ENCODE data around the gene FOXJ1.

The FOXJ1 gene

GRCh38 chr17:76152591-76152990 is 11.5 kb upstream of the FOXJ1 start:
- H3K36me3 ChIP-seq (ENCODE audit: low read length) = no peaks in the 10 kb centered on the region

GRCh38 chr17:76151896-76152454 is 10.9 kb upstream of the FOXJ1 start:
- Histone ChIP-seq H3K27ac (ENCODE audit: low read depth, low read length) (no peak overlapping the region), H3K27me3 (ENCODE audit: low read length) (no peaks in the 10 kb centered on the region), H2AFZ (ENCODE audit: low read depth, low read length, severe bottlenecking) (no peak overlapping the region), H3K4me3 (ENCODE audit: insufficient read depth, low read length, poor library complexity, severe bottlenecking) (no peak overlapping the region), H3K9me2 (replicated peaks; ENCODE audit: insufficient read depth, low read length) (no peaks in the 10 kb centered on the region), H3K79me2 (ENCODE audit: insufficient read depth, low read length) (no peaks in the 10 kb centered on the region), H3K9ac (ENCODE audit: low read length) (no peak overlapping the region), H3K36me3 (ENCODE audit: low read length) (no peaks in the 10 kb centered on the region), H3F3A (ENCODE audit: insufficient read depth) (no peaks in the 10 kb centered on the region), H3K9me3 (ENCODE audit: insufficient read depth, low read length) (no peaks in the 10 kb centered on the region), H4K20me1 (ENCODE audit: low read depth, low read length) (no peaks in the 10 kb centered on the region), H3K4me2 (ENCODE audit: low read depth, low read length, poor library complexity, severe bottlenecking) (no peak overlapping the region)
- TF ChIP-seq EZH2phosphoT487 (conservative IDR thresholded peaks at IDR 0.05; ENCODE audit: low read length) (no peak), CTCF (IDR thresholded peaks at IDR 0.05; ENCODE audit: insufficient read depth, low read length, poor library complexity, severe bottlenecking) (no peak)

More at GRCh38 chr17:76152591-76152990, 11.5 kb upstream of the FOXJ1 start:
- Histone ChIP-seq H4K20me1 (ENCODE audit: low read depth, low read length) (no peaks in the 10 kb centered on the region), H3K9ac (ENCODE audit: low read length) (no peak overlapping the region), H3K4me2 (ENCODE audit: low read depth, low read length, poor library complexity, severe bottlenecking) (no peak overlapping the region), H3K4me3 (ENCODE audit: insufficient read depth, low read length, poor library complexity, severe bottlenecking) (no peak overlapping the region), H3F3A (ENCODE audit: insufficient read depth) (no peaks in the 10 kb centered on the region), H3K79me2 (ENCODE audit: insufficient read depth, low read length) (no peaks in the 10 kb centered on the region), H2AFZ (ENCODE audit: low read depth, low read length, severe bottlenecking) (no peak overlapping the region), H3K9me2 (replicated peaks; ENCODE audit: insufficient read depth, low read length) (no peaks in the 10 kb centered on the region), H3K27ac (ENCODE audit: low read depth, low read length) (no peak overlapping the region), H3K9me3 (ENCODE audit: insufficient read depth, low read length) (no peaks in the 10 kb centered on the region), H3K27me3 (ENCODE audit: low read length) (no peaks in the 10 kb centered on the region)
- TF ChIP-seq CTCF (IDR thresholded peaks at IDR 0.05; ENCODE audit: insufficient read depth, low read length, poor library complexity, severe bottlenecking) = no peak
- no peak for TF ChIP-seq EZH2phosphoT487 (conservative IDR thresholded peaks at IDR 0.05; ENCODE audit: low read length)

GRCh38 chr17:76150712-76151622 is 9.9 kb upstream of the FOXJ1 start:
- H3K27me3 ChIP-seq (ENCODE audit: low read length) = no peaks in the 10 kb centered on the region
- H3K27ac ChIP-seq (ENCODE audit: low read depth, low read length) = no peak overlapping the region
- TF ChIP-seq EZH2phosphoT487 (conservative IDR thresholded peaks at IDR 0.05; ENCODE audit: low read length) = no peak
- no peak for TF ChIP-seq CTCF (IDR thresholded peaks at IDR 0.05; ENCODE audit: insufficient read depth, low read length, poor library complexity, severe bottlenecking)
- H3K9me3 ChIP-seq (ENCODE audit: insufficient read depth, low read length) = no peaks in the 10 kb centered on the region
- H3K9ac ChIP-seq (ENCODE audit: low read length) = no peak overlapping the region
- H3K9me2 ChIP-seq (replicated peaks; ENCODE audit: insufficient read depth, low read length) = no peaks in the 10 kb centered on the region
- no peaks in the 10 kb centered on the region for H4K20me1 ChIP-seq (ENCODE audit: low read depth, low read length)
- H2AFZ ChIP-seq (ENCODE audit: low read depth, low read length, severe bottlenecking) = no peak overlapping the region
- H3K4me3 ChIP-seq (ENCODE audit: insufficient read depth, low read length, poor library complexity, severe bottlenecking) = no peak overlapping the region
- H3F3A ChIP-seq (ENCODE audit: insufficient read depth) = no peaks in the 10 kb centered on the region
- no peak overlapping the region for H3K4me2 ChIP-seq (ENCODE audit: low read depth, low read length, poor library complexity, severe bottlenecking)
- H3K36me3 ChIP-seq (ENCODE audit: low read length) = no peaks in the 10 kb centered on the region
- H3K79me2 ChIP-seq (ENCODE audit: insufficient read depth, low read length) = no peaks in the 10 kb centered on the region

Measured in SU-DHL-6 (cell line).